Spleen (tissue), 11 donors: Measurements from ENCODE around the gene MIEN1. TPM values are rescaled to one million over a fixed set of nuclear protein-coding genes. Genes with fewer than 3 reads are reported as not detected.

ENCODE experiments used
- DNase-seq: peaks from one replicate; pipeline ENCODE4 v3.0.0-alpha.2; 2020
- H3K27ac ChIP-seq, 8 donors: fragments of 200-600 bp; sonication (generic) in 7 of 8; 1 replicate in 4 of 8; 2 replicates in 4 of 8; pipeline versions ENCODE4 v1.5.0 to v1.8.0; 2016 to 2021; ENCODE audit warnings: inconsistent platforms in 4 of 8, mild to moderate bottlenecking in 4 of 8, moderate library complexity in 1 of 8
- H3K27me3 ChIP-seq, 7 donors: fragments of 200-600 bp; sonication (generic) in 6 of 7; replicated peaks in 1 of 7; 1 replicate in 4 of 7; 2 replicates in 3 of 7; pipeline versions ENCODE4 v1.5.0 to v1.8.0; 2016 to 2021; ENCODE audit warnings: inconsistent platforms in 3 of 7, mild to moderate bottlenecking in 1 of 7
- H3K36me3 ChIP-seq, 6 donors: fragments of 200-600 bp; sonication (generic) in 5 of 6; 1 replicate in 4 of 6; 2 replicates in 2 of 6; pipeline versions ENCODE4 v1.5.0 to v1.8.0; 2016 to 2021; ENCODE audit warnings: inconsistent platforms in 2 of 6
- H3K4me1 ChIP-seq, 6 donors: fragments of 200-600 bp; sonication (generic) in 5 of 6; 1 replicate in 3 of 6; 2 replicates in 3 of 6; pipeline versions ENCODE4 v1.5.0 to v1.8.0; 2016 to 2021; ENCODE audit warnings: inconsistent platforms in 3 of 6
- H3K4me3 ChIP-seq, 8 donors: fragments of 200-600 bp; sonication (generic) in 7 of 8; 1 replicate in 4 of 8; 2 replicates in 4 of 8; pipeline versions ENCODE4 v1.5.0 to v1.8.0; 2016 to 2021; ENCODE audit warnings: inconsistent platforms in 4 of 8, mild to moderate bottlenecking in 4 of 8, moderate library complexity in 2 of 8
- H3K9me3 ChIP-seq, 8 donors: fragments of 200-600 bp; sonication (generic) in 7 of 8; 1 replicate in 4 of 8; 2 replicates in 4 of 8; pipeline versions ENCODE4 v1.5.0 to v1.8.0; 2016 to 2021; ENCODE audit warnings: inconsistent platforms in 4 of 8
- CTCF ChIP-seq, 11 experiments: fragments of 200-600 bp in 7 of 11; fragments of 450-650 bp in 4 of 11; sonication (generic) in 4 of 11; IDR thresholded peaks in 8 of 11; conservative IDR thresholded peaks in 3 of 11; 1 replicate in 7 of 11; 2 replicates in 4 of 11; pipeline versions ENCODE4 v1.4.0 to v1.8.0; 2016 to 2021; ENCODE audit warnings: antibody characterized with exemption in 11 of 11, inconsistent platforms in 4 of 11, mild to moderate bottlenecking in 1 of 11
- POLR2A ChIP-seq, 3 donors: fragments of 450-650 bp; IDR thresholded peaks; one replicate each; pipeline ENCODE4 v1.5.1; 2017; ENCODE audit warnings: antibody characterized with exemption in 3 of 3, mild to moderate bottlenecking in 1 of 3
- POLR2AphosphoS5 ChIP-seq, 3 donors: sonication (generic); formaldehyde crosslinking; IDR thresholded peaks; one replicate each; pipeline ENCODE4 v1.5.1; 2017; ENCODE audit warnings: antibody characterized with exemption in 3 of 3
- WGBS, 5 donors: extraction: QIAGEN DNeasy Blood & Tissue Kit in 3 of 5; methylation state at CpG; one replicate each; pipeline versions ENCODE4 v1.1.5 to v1.1.7; 2013 to 2018; 5-methylcytosine and 5-hydroxymethylcytosine counted together
- intact Hi-C: fragments of 100-400 bp; cut with DNase I; formaldehyde crosslinking; loops from one replicate; pipeline ENCODE4 v1.15.0; 2023; ENCODE audit warnings: low total_unique reads
- polyA plus RNA-seq, 3 donors: library from polyadenylated mRNA; stranded (reverse); fragments of 200-250 nt; gene quantifications; one replicate each; pipeline ENCODE4 v1.2.1, GENCODE V29; 2013
- total RNA-seq, 7 donors: library from RNA; depleted of rRNA in 3 of 7; stranded (reverse); fragments of >200 nt in 3 of 7; fragmentation: NEBNext Ultra II Directional in 4 of 7; extraction: Animal tissue kit (Norgen Biotek cat#: 25700) in 4 of 7; gene quantifications; one replicate each; pipeline versions ENCODE4 v1.1.0 to v1.2.1, GENCODE V29; 2016 to 2021
- donor health status: healthy with polysubstance abuse.
- donor health status: DM: no; HTN: no; CAD: no; lungs with moderate emphysema.
- donor health status: DM: no; HTN: no; CAD: no.
- donor health status: Bipolar disorder and iron deficiency.
- donor health status: healthy.
- donor health status: DM: no; HTN: no; CAD: no.
- donor health status: DM: yes; HTN: yes; CAD: no.

MIEN1 gene
- total and polyA plus RNA-seq, 10 donors: 28.0 to 85.2 (median 51.5) TPM

GRCh38 chr17:39739885-39740356 is 9.6 kb upstream of the MIEN1 start:
- no peak for TF ChIP-seq POLR2AphosphoS5 (IDR thresholded peaks at IDR 0.05)
- no peak for TF ChIP-seq CTCF (IDR thresholded peaks at IDR 0.05 in 8 of 11, conservative IDR thresholded peaks at IDR 0.05 in 3 of 11)
- no peak for TF ChIP-seq POLR2A (IDR thresholded peaks at IDR 0.05)
- Histone ChIP-seq H3K9me3 (no peaks in the 10 kb centered on the region), H3K27me3 (peaks cover 3 to 88% (median 41%) of the 10 kb centered on the region in 7 donors), H3K4me3 (peak overlapping the region in 3 of 8 donors; percentile 16 to 59 (median 34)), H3K27ac (peak overlapping the region in 1 of 8 donors; percentile 45), H3K4me1 (peaks cover 7 to 43% (median 31%) of the 10 kb centered on the region in 6 donors), H3K36me3 (no peaks in the 10 kb centered on the region)
- intact Hi-C loops: no loop called here
- no peak for DNase-seq
- WGBS, 5 donors: 52 to 58% (median 57%) methylated on average over 7 to 9 of the region's 9 CpGs

DNA sequence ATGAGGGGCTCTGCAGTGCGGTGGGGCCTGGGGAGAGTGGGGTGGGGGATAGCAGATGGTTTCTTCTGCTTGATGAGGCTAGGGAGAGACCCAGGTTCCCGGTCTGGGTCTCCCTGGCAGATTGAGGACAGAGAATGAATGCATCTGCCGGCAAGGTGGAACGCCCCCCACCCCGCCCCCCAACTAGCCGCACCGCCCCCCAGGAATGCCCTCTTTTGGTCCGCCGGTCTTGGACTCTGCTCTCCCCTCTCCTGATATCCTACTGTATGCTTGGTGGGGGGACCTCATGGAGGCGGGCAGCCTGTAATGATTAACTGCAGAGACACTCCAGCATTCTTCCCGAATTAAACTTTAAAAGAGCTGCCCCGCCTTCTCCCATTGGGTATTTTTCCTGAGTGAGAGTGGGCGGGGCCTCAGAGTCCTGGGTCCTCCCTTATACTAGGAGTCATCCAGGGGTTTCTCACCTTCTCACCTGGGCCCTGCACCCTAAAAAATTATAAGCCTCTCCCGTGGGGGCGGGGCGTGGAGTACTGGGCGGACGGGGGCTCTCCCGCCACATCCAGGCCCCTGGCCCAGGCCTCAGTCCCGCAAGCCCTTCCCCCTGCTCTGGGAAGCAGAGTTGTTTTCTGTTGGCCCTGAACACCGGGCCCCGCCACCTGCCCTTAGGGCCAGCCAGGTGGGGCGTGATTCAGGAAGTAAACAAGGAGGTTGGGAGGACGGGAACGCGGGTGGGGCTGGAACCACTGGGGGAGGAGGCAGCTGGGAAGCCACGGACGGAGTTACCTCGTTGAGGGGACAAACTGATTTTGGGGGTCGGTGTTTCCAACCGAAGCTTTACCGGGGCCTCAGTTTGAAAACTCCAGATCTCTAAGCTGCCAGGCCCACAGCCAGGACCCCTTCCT is 8.9 kb upstream of the MIEN1 start:
- peaks cover 3 to 85% (median 41%) of the 10 kb centered on the region in 7 donors for H3K27me3 ChIP-seq
- DNase-seq: peak; percentile 70
- peak overlapping the region in 1 of 8 donors; percentile 45 for H3K27ac ChIP-seq
- no peaks in the 10 kb centered on the region for H3K9me3 ChIP-seq
- peaks cover 7 to 43% (median 31%) of the 10 kb centered on the region in 6 donors for H3K4me1 ChIP-seq
- no peaks in the 10 kb centered on the region for H3K36me3 ChIP-seq
- TF ChIP-seq POLR2A (IDR thresholded peaks at IDR 0.05) (no peak), POLR2AphosphoS5 (IDR thresholded peaks at IDR 0.05) (no peak), CTCF (IDR thresholded peaks at IDR 0.05 in 8 of 11, conservative IDR thresholded peaks at IDR 0.05 in 3 of 11) (no peak)
- WGBS, 5 donors: 13 to 20% (median 18%) methylated on average over 28 to 32 of the region's 32 CpGs
- intact Hi-C loops: no loop called here
- H3K4me3 ChIP-seq: peak overlapping the region in 6 of 8 donors; percentile 2 to 59 (median 16)

DNA sequence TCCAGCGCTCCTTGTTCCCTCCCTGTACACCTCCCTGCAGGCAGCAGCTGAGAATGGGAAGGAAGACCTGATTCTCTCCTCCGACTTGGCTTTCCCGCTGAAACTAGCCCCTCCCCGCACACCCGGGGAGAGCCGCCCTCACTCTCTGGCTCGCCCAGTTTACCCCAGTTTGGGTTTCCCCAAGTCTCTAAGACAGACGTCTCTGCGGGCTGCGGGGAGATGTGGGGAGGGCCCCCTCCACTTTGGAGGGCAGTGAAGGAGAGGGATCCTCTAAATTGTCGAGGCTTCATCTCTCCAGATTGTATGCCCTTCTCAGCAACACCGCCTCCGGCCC is 8.2 kb upstream of the MIEN1 start:
- Histone ChIP-seq H3K9me3 (no peaks in the 10 kb centered on the region), H3K27me3 (peaks cover 3 to 79% (median 41%) of the 10 kb centered on the region in 7 donors), H3K36me3 (no peaks in the 10 kb centered on the region), H3K4me1 (peaks cover 7 to 43% (median 31%) of the 10 kb centered on the region in 6 donors), H3K4me3 (peak overlapping the region in 5 of 8 donors; percentile 14 to 59 (median 17)), H3K27ac (peak overlapping the region in 1 of 8 donors; percentile 45)
- peak; percentile 59 for DNase-seq
- TF ChIP-seq POLR2A (IDR thresholded peaks at IDR 0.05) (no peak), POLR2AphosphoS5 (IDR thresholded peaks at IDR 0.05) (no peak), CTCF (IDR thresholded peaks at IDR 0.05 in 8 of 11, conservative IDR thresholded peaks at IDR 0.05 in 3 of 11) (no peak)
- intact Hi-C loops: no loop called here
- WGBS, 5 donors: 3 to 7% (median 5%) methylated on average over 9 to 13 of the region's 13 CpGs
